Adrenal gland (tissue), 12 donors: ENCODE data around the gene NR2C2AP. TPM values are rescaled to one million over a fixed set of nuclear protein-coding genes. Genes with fewer than 3 reads are reported as not detected.

Experiments
- DNase-seq, 7 donors: peaks; one replicate each; pipeline ENCODE4 v3.0.0-alpha.2; 2019 to 2020
- H3K27ac ChIP-seq, 5 donors: fragments of 200-600 bp; sonication (generic) in 4 of 5; 1 replicate in 3 of 5; 2 replicates in 2 of 5; pipeline versions ENCODE4 v1.5.1 to v1.8.0; 2016 to 2020; ENCODE audit warnings: mild to moderate bottlenecking in 1 of 5
- H3K27me3 ChIP-seq: fragments of 200-600 bp; 2 replicates; pipeline ENCODE4 v1.8.0; 2021
- H3K36me3 ChIP-seq, 2 donors: fragments of 200-600 bp; replicated peaks in 1 of 2; 1 replicate in 1 of 2; 2 replicates in 1 of 2; pipeline versions ENCODE4 v1.5.1 to v1.8.0; 2018 to 2022
- H3K4me1 ChIP-seq, 2 donors: fragments of 200-600 bp; replicated peaks in 1 of 2; 1 replicate in 1 of 2; 2 replicates in 1 of 2; pipeline versions ENCODE4 v1.5.1 to v1.8.0; 2018 to 2021
- H3K4me3 ChIP-seq, 4 donors: fragments of 200-600 bp; sonication (generic) in 3 of 4; one replicate each; pipeline ENCODE4 v1.5.1; 2016 to 2018
- H3K9me3 ChIP-seq, 3 donors: fragments of 200-600 bp; sonication (generic) in 1 of 3; replicated peaks in 1 of 3; 1 replicate in 2 of 3; 2 replicates in 1 of 3; pipeline versions ENCODE4 v1.5.1 to v1.8.0; 2016 to 2021
- POLR2A ChIP-seq, 2 donors: fragments of 450-650 bp; IDR thresholded peaks; one replicate each; pipeline ENCODE4 v1.6.1; 2017; ENCODE audit warnings: antibody characterized with exemption in 2 of 2, mild to moderate bottlenecking in 2 of 2, moderate library complexity in 1 of 2
- WGBS, 4 donors: extraction: QIAGEN DNeasy Blood & Tissue Kit in 2 of 4; methylation state at CpG; one replicate each; pipeline versions ENCODE4 v1.1.5 to v1.1.7; 2013 to 2017; 5-methylcytosine and 5-hydroxymethylcytosine counted together
- intact Hi-C, 2 donors: fragments of 100-400 bp; cut with DNase I; formaldehyde crosslinking; loops; one replicate each; pipeline versions ENCODE4 v1.14.1 to v1.15.0; 2022 to 2023
- polyA plus RNA-seq, 3 donors: library from polyadenylated mRNA; stranded (reverse); fragments of 200-250 nt in 2 of 3; fragments of 350-450 nt in 1 of 3; fragmentation: Illumina TruSeq in 1 of 3; extraction: RNeasy Lipid Tissue Mini Kit (QIAGEN cat#74804) in 1 of 3; gene quantifications; one replicate each; pipeline ENCODE4 v1.2.3, GENCODE V29; 2013 to 2014
- total RNA-seq, 9 donors: library from RNA; depleted of rRNA in 4 of 9; stranded (reverse); fragments of >200 nt in 4 of 9; fragments of 120-200 nt in 1 of 9; fragmentation: NEBNext Ultra II Directional in 1 of 9; extraction: Animal tissue kit (Norgen Biotek cat#: 25700) in 1 of 9; gene quantifications; one replicate each; pipeline versions ENCODE4 v1.1.0 to v1.2.4, GENCODE V29; 2013 to 2023
- TF ChIP-seq, protein P1 (sequence below), 6 experiments: fragments of 450-650 bp in 4 of 6; fragments of 200-600 bp in 2 of 6; sonication (generic) in 1 of 6; IDR thresholded peaks; 1 replicate in 5 of 6; 2 replicates in 1 of 6; pipeline versions ENCODE4 v1.5.1 to v1.8.0; 2016 to 2021; ENCODE audit warnings: antibody characterized with exemption in 6 of 6, mild to moderate bottlenecking in 2 of 6, moderate library complexity in 1 of 6
- donor health status: healthy with polysubstance abuse.
- donor health status: Bipolar disorder and iron deficiency.
- donor health status: DM: yes; HTN: yes; CAD: no.
- donor health status: DM: no; HTN: no; CAD: no.
- donor health status: DM: no; HTN: no; CAD: no.
- donor health status: DM: yes; HTN: yes; CAD: no.

The NR2C2AP gene
- total and polyA plus RNA-seq, 12 donors = 4.0 to 21.6 (median 12.3) TPM

GRCh38 chr19:19201697-19202630 is 1.2 kb downstream of the NR2C2AP start:
- Histone ChIP-seq H3K27me3 (no peaks in the 10 kb centered on the region), H3K27ac (peak overlapping the region in 1 of 5 donors; percentile 45), H3K4me1 (peaks cover 7 to 10% of the 10 kb centered on the region in 2 donors), H3K36me3 (peaks cover 0 to 26% of the 10 kb centered on the region in 2 donors), H3K4me3 (peak overlapping the region in 2 of 4 donors; percentile 41 to 63), H3K9me3 (no peaks in the 10 kb centered on the region)
- 79 to 92% (median 81%) methylated on average over 11 to 19 of the region's 19 CpGs for WGBS, 4 donors
- intact Hi-C loops = no loop called here
- no peak for TF ChIP-seq POLR2A (IDR thresholded peaks at IDR 0.05)
- TF ChIP-seq, protein P1, sequence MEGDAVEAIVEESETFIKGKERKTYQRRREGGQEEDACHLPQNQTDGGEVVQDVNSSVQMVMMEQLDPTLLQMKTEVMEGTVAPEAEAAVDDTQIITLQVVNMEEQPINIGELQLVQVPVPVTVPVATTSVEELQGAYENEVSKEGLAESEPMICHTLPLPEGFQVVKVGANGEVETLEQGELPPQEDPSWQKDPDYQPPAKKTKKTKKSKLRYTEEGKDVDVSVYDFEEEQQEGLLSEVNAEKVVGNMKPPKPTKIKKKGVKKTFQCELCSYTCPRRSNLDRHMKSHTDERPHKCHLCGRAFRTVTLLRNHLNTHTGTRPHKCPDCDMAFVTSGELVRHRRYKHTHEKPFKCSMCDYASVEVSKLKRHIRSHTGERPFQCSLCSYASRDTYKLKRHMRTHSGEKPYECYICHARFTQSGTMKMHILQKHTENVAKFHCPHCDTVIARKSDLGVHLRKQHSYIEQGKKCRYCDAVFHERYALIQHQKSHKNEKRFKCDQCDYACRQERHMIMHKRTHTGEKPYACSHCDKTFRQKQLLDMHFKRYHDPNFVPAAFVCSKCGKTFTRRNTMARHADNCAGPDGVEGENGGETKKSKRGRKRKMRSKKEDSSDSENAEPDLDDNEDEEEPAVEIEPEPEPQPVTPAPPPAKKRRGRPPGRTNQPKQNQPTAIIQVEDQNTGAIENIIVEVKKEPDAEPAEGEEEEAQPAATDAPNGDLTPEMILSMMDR (IDR thresholded peaks at IDR 0.05) = no peak
- DNase-seq = no peak

- no peak for TF ChIP-seq POLR2A (IDR thresholded peaks at IDR 0.05)
- TF ChIP-seq, protein P1 (IDR thresholded peaks at IDR 0.05) = no peak
- Histone ChIP-seq H3K27me3 (no peaks in the 10 kb centered on the region), H3K9me3 (no peaks in the 10 kb centered on the region), H3K4me1 (peaks cover 9 to 40% of the 10 kb centered on the region in 2 donors), H3K4me3 (no peak overlapping the region), H3K27ac (no peak overlapping the region), H3K36me3 (peaks cover 0 to 19% of the 10 kb centered on the region in 2 donors)
- intact Hi-C loops = loop anchor here in 1 of 2 donors (10.0 kb wide), 1 partner anchor 151 kb away; no protein-coding TSS in a partner anchor
- WGBS, 4 donors = 70 to 90% (median 74%) methylated on average over 5 of the region's 5 CpGs
- no peak for DNase-seq
Measured at GRCh38 chr19:19193926-19194325, 9.3 kb downstream of the NR2C2AP start.

DNA sequence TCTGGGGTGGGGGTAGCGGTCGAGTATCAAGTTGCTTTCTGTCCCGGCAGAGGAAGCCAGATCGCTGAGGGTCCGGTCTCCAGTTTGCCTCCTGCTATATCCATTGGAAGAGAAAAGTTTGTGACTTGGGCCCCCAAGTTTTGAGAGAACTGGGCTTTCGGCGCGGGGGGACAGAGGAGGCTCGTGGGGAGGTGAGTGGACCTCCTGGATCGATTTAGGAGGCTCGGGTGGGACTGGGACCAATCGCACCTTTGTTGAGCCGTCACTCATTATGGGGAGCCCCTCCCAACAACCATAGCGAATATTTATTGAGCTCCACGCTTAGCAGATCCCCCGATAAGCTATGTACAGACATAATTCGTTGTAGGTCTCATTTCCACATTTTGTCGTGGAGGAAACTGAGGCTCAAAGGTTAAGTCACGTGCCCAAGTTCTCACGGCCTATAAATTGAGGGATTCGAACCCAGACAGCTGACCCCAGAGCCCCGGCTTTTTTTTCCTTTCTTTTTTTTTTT is 10.2 kb downstream of the NR2C2AP start:
- no peaks in the 10 kb centered on the region for H3K9me3 ChIP-seq
- TF ChIP-seq, protein P1 (IDR thresholded peaks at IDR 0.05) = no peak
- no peak for TF ChIP-seq POLR2A (IDR thresholded peaks at IDR 0.05)
- H3K27me3 ChIP-seq = no peaks in the 10 kb centered on the region
- WGBS, 4 donors = 0 to 2% (median 0%) methylated on average over 17 to 22 of the region's 22 CpGs
- H3K27ac ChIP-seq = peak overlapping the region in 3 of 5 donors; percentile 41 to 99 (median 98)
- H3K36me3 ChIP-seq = peaks cover 0 to 9% of the 10 kb centered on the region in 2 donors
- DNase-seq = no peak
- peaks cover 9 to 40% of the 10 kb centered on the region in 2 donors for H3K4me1 ChIP-seq
- peak overlapping the region in 3 of 4 donors; percentile 62 to 80 (median 64) for H3K4me3 ChIP-seq
- intact Hi-C loops = loop anchor here in 1 of 2 donors (10.0 kb wide), 1 partner anchor 152 kb away; no protein-coding TSS in a partner anchor
